HCT116 (cell line): ENCODE data around the gene COL4A4. TPM values are rescaled to one million over a fixed set of nuclear protein-coding genes. Genes with fewer than 3 reads are reported as not detected.

ENCODE experiments used
- ATAC-seq: fragments of 200-7000 bp; cut with Tn5 transposase; 2 replicates; pipeline ENCODE4 v1.9.1; 2020; ENCODE audit warnings: mild to moderate bottlenecking, moderate library complexity
- BruUV-seq: library from RNA; stranded (reverse); fragments of 400-500 nt; replicated peaks from 2 replicates; lab custom pipeline; 2021; lab: Mats Ljungman, UMichigan
- CTCF ChIA-PET: fragments of 300-600 bp; sonication (Branson Sonifier 250); formaldehyde crosslinking; loops from one replicate; lab custom pipeline; 2021; ENCODE audit warnings: antibody characterized with exemption; lab: Charles Lee
- POLR2A ChIA-PET: fragments of 300-600, 350-600 bp; sonication (Branson Sonifier 250); formaldehyde crosslinking; loops from one replicate; lab custom pipeline; 2021; ENCODE audit warnings: antibody characterized with exemption; lab: Charles Lee
- RAD21 ChIA-PET, 2 experiments: fragments of 300-600 bp; sonication (Branson Sonifier 250); formaldehyde crosslinking; loops; one replicate each; lab custom pipeline; 2023; ENCODE audit warnings: low total read pairs in 2 of 2; ENCODE audit not compliant: uncharacterized antibody in 2 of 2, unreplicated experiment in 2 of 2, low non-redundant PET in 1 of 2; lab: Charles Lee
- DNase-seq: peaks from one replicate; pipeline ENCODE4 v3.0.0-alpha.2; 2010; ENCODE audit warnings: low read depth, low spot score
- H2AFZ ChIP-seq: fragments of 200-600 bp; shearing (Covaris generic), sonication (generic); 2 replicates; pipeline ENCODE4 v1.6.1; 2017; ENCODE audit warnings: low read depth, mixed run types, mixed read lengths, antibody characterized with exemption, low read length; ENCODE audit not compliant: poor library complexity, severe bottlenecking
- H3K27ac ChIP-seq: 2 replicates; pipeline ENCODE4 v1.5.1; 2012; ENCODE audit warnings: low read depth, low read length
- H3K27me3 ChIP-seq: fragments of 200-600 bp; sonication (generic); 2 replicates; pipeline ENCODE4 v1.6.1; 2016; ENCODE audit warnings: mixed run types, low read length, mixed read lengths; ENCODE audit not compliant: insufficient read depth
- H3K36me3 ChIP-seq, 2 experiments: fragments of 200-500 bp in 1 of 2; fragments of 200-600 bp in 1 of 2; sonication (Bioruptor generic) in 1 of 2; sonication (generic) in 1 of 2; 2 replicates each; pipeline versions ENCODE4 v1.5.1 to v1.6.1; 2014 to 2016; ENCODE audit warnings: low read length in 2 of 2, inconsistent platforms in 1 of 2, mixed read lengths in 1 of 2, mixed run types in 1 of 2; ENCODE audit not compliant: insufficient read depth in 2 of 2, control insufficient read depth in 1 of 2
- H3K4me1 ChIP-seq, 2 experiments: fragments of 200-600 bp in 1 of 2; sonication (generic) in 1 of 2; 2 replicates each; pipeline versions ENCODE4 v1.5.1 to v1.6.1; 2012 to 2017; ENCODE audit warnings: low read length in 2 of 2, inconsistent platforms in 1 of 2, mild to moderate bottlenecking in 1 of 2, mixed read lengths in 1 of 2, mixed run types in 1 of 2, moderate library complexity in 1 of 2; ENCODE audit not compliant: insufficient read depth in 2 of 2, control insufficient read depth in 1 of 2
- H3K4me2 ChIP-seq: fragments of 200-600 bp; sonication (generic); 2 replicates; pipeline ENCODE4 v1.6.1; 2017; ENCODE audit warnings: mixed run types, low read length, mixed read lengths
- H3K4me3 ChIP-seq, 2 experiments: fragments of 200-600 bp in 1 of 2; sonication (generic) in 1 of 2; replicated peaks in 1 of 2; 2 replicates each; pipeline ENCODE4 v1.5.1; 2011 to 2016; ENCODE audit warnings: low read length in 2 of 2, control low read depth in 1 of 2, low read depth in 1 of 2, mild to moderate bottlenecking in 1 of 2, mixed read lengths in 1 of 2, mixed run types in 1 of 2
- H3K79me2 ChIP-seq: fragments of 200-600 bp; sonication (generic); 2 replicates; pipeline ENCODE4 v1.6.1; 2017; ENCODE audit warnings: mild to moderate bottlenecking, mixed run types, low read length, moderate library complexity, mixed read lengths; ENCODE audit not compliant: insufficient read depth
- H3K9ac ChIP-seq: fragments of 200-600 bp; sonication (generic); 2 replicates; pipeline ENCODE4 v1.6.1; 2016; ENCODE audit warnings: low read length, mixed read lengths
- H3K9me2 ChIP-seq: fragments of 200-600 bp; sonication (generic), shearing (Covaris generic); 2 replicates; pipeline ENCODE4 v1.6.1; 2017; ENCODE audit warnings: mixed run types, mild to moderate bottlenecking, moderate library complexity; ENCODE audit not compliant: insufficient read depth
- H3K9me3 ChIP-seq, 2 experiments: fragments of 200-500 bp in 1 of 2; fragments of 200-600 bp in 1 of 2; sonication (Bioruptor generic) in 1 of 2; sonication (generic) in 1 of 2; 2 replicates each; pipeline ENCODE4 v1.6.1; 2014 to 2017; ENCODE audit warnings: low read length in 2 of 2, mixed read lengths in 2 of 2, inconsistent platforms in 1 of 2, low read depth in 1 of 2, mild to moderate bottlenecking in 1 of 2, mixed run types in 1 of 2, moderate library complexity in 1 of 2; ENCODE audit not compliant: control insufficient read depth in 1 of 2, insufficient read depth in 1 of 2
- H4K20me1 ChIP-seq: fragments of 200-600 bp; sonication (generic), shearing (Covaris generic); 2 replicates; pipeline ENCODE4 v1.6.1; 2017; ENCODE audit warnings: mixed run types, mild to moderate bottlenecking, moderate library complexity; ENCODE audit not compliant: insufficient read depth
- CBX3 ChIP-seq: IDR thresholded peaks from 2 replicates; pipeline ENCODE4 v1.6.1; 2012; ENCODE audit warnings: low read depth
- CEBPB ChIP-seq: IDR thresholded peaks from 2 replicates; pipeline ENCODE4 v1.6.1; 2012; ENCODE audit warnings: low read depth
- CTCF ChIP-seq, 3 experiments: fragments of 200-600 bp in 1 of 3; sonication (generic) in 1 of 3; IDR thresholded peaks in 2 of 3; conservative IDR thresholded peaks in 1 of 3; 2 replicates each; pipeline ENCODE4 v1.5.1; 2012 to 2017; ENCODE audit warnings: low read depth in 2 of 3, low read length in 2 of 3, antibody characterized with exemption in 1 of 3, borderline replicate concordance in 1 of 3, control low read depth in 1 of 3, mild to moderate bottlenecking in 1 of 3, mixed read lengths in 1 of 3, mixed run types in 1 of 3, moderate library complexity in 1 of 3; ENCODE audit not compliant: insufficient read depth in 1 of 3
- ELF1 ChIP-seq: IDR thresholded peaks from 2 replicates; pipeline ENCODE4 v1.6.1; 2012; ENCODE audit warnings: low read depth, borderline replicate concordance
- EZH2 ChIP-seq: fragments of 200-600 bp; sonication (generic); IDR thresholded peaks from 2 replicates; pipeline ENCODE4 v1.6.1; 2017; ENCODE audit warnings: antibody characterized with exemption, mixed run types
- EZH2phosphoT487 ChIP-seq: fragments of 200-600 bp; IDR thresholded peaks from 2 replicates; pipeline ENCODE4 v1.6.1; 2018; ENCODE audit warnings: antibody characterized with exemption, borderline replicate concordance
- FOSL1 ChIP-seq: IDR thresholded peaks from 2 replicates; pipeline ENCODE4 v1.6.1; 2012; ENCODE audit warnings: low read depth
- MAX ChIP-seq: IDR thresholded peaks from 2 replicates; pipeline ENCODE4 v1.6.1; 2012
- POLR2AphosphoS5 ChIP-seq: IDR thresholded peaks from 2 replicates; pipeline ENCODE4 v1.6.1; 2011; ENCODE audit warnings: mild to moderate bottlenecking, low read depth, low read length, moderate library complexity
- RAD21 ChIP-seq: IDR thresholded peaks from 2 replicates; pipeline ENCODE4 v1.6.1; 2012; ENCODE audit warnings: low read depth, mild to moderate bottlenecking
- REST ChIP-seq: IDR thresholded peaks from 2 replicates; pipeline ENCODE4 v1.6.1; 2012; ENCODE audit warnings: low read depth
- SIN3A ChIP-seq: IDR thresholded peaks from 2 replicates; pipeline ENCODE4 v1.6.1; 2012; ENCODE audit warnings: low read depth
- SP1 ChIP-seq: IDR thresholded peaks from 2 replicates; pipeline ENCODE4 v1.6.1; 2012; ENCODE audit warnings: low read depth
- SRF ChIP-seq: IDR thresholded peaks from 2 replicates; pipeline ENCODE4 v1.6.1; 2012; ENCODE audit warnings: low read depth
- TCF7L2 ChIP-seq: IDR thresholded peaks from 2 replicates; pipeline ENCODE4 v1.7.0; 2011; ENCODE audit warnings: borderline replicate concordance, inconsistent platforms; ENCODE audit not compliant: insufficient read depth, insufficient read length; ENCODE audit errors: extremely low read depth
- ZBTB33 ChIP-seq: IDR thresholded peaks from 2 replicates; pipeline ENCODE4 v1.6.1; 2011; ENCODE audit warnings: mild to moderate bottlenecking, low read length, moderate library complexity; ENCODE audit not compliant: insufficient replicate concordance; ENCODE audit errors: extremely low read depth
- ZFX ChIP-seq: fragments of 450-650 bp; IDR thresholded peaks from 2 replicates; pipeline ENCODE4 v1.6.1; 2017
- ZNF274 ChIP-seq: fragments of 200-500 bp; sonication (Bioruptor generic); IDR thresholded peaks from 2 replicates; pipeline ENCODE4 v1.6.1; 2014; ENCODE audit warnings: mild to moderate bottlenecking, low read depth, low read length, inconsistent platforms
- intact Hi-C: fragments of 100-400 bp; cut with micrococcal nuclease; formaldehyde crosslinking; loops from 2 replicates; pipeline ENCODE4 v1.10.0; 2022
- total RNA-seq: library from RNA; stranded (reverse); gene quantifications from one replicate; pipeline ENCODE4 v1.2.1, GENCODE V29; 2021; ENCODE audit not compliant: unreplicated experiment

COL4A4 gene
- total RNA-seq, 1 experiment from 2014 or later: 5.9 TPM

- TF ChIP-seq SRF (no peak), MAX (no peak), TCF7L2 (no peak), ELF1 (no peak), ZFX (no peak), EZH2 (no peak), RAD21 (no peak), FOSL1 (no peak), CEBPB (no peak), ZBTB33 (no peak), SIN3A (no peak), EZH2phosphoT487 (no peak), ZNF274 (no peak), CBX3 (no peak), REST (no peak), POLR2AphosphoS5 (no peak), CTCF (IDR thresholded peaks at IDR 0.05 in 2 of 3, conservative IDR thresholded peaks at IDR 0.05 in 1 of 3; ENCODE audit: borderline replicate concordance in 1 of 3, insufficient read depth in 1 of 3, low read depth in 2 of 3, low read length in 2 of 3) (no peak), SP1 (no peak)
- DNase-seq: no peak
- CTCF ChIA-PET: no interaction called here
- Histone ChIP-seq H4K20me1 (no peaks in the 10 kb centered on the region), H3K9me3 (no peaks in the 10 kb centered on the region), H2AFZ (no peak overlapping the region), H3K4me3 (no peak overlapping the region), H3K27ac (no peak overlapping the region), H3K79me2 (no peaks in the 10 kb centered on the region), H3K4me2 (no peak overlapping the region), H3K27me3 (no peaks in the 10 kb centered on the region), H3K9me2 (no peaks in the 10 kb centered on the region), H3K9ac (no peak overlapping the region), H3K4me1 (peaks cover 0 to 13% of the 10 kb centered on the region in 2 experiments; a peak in 1 of 4 replicates), H3K36me3 (0 out of 4 replicates have a peak, but pooled peaks cover 0 to 5% of the 10 kb centered on the region in 2 experiments)
- POLR2A ChIA-PET: no interaction called here
- no peak for ATAC-seq
- BruUV-seq: no TSS peak
- intact Hi-C loops: no loop called here
- RAD21 ChIA-PET: no interaction called here
Measured at GRCh38 chr2:227006189-227006897, 157.7 kb downstream of the COL4A4 start.
